Measurements from ENCODE around the gene INAFM1. TPM values are rescaled to one million over a fixed set of nuclear protein-coding genes. Genes with fewer than 3 reads are reported as not detected.
A peak's percentile ranks its signal among the peaks of the same experiment; 100 is the strongest.
"Not testable (repeated sequence)": the region's sequence is repeated elsewhere in the genome, so short reads cannot be mapped to it uniquely, and the experiment has no call there.

The INAFM1 gene
- total and polyA plus RNA-seq, 8 donors = 10.6 to 37.7 (median 15.6) TPM

GRCh38 chr19:47274891-47275761, 441 bp downstream of the INAFM1 start:
- Histone ChIP-seq H3K27me3 (no peaks in the 10 kb centered on the region), H3K27ac (peak overlapping the region in 2 of 4 donors; percentile 3 to 50), H3K9me3 (no peaks in the 10 kb centered on the region), H3K4me1 (peaks cover 0 to 12% (median 0%) of the 10 kb centered on the region in 3 donors), H3K36me3 (peaks cover 0 to 12% (median 9%) of the 10 kb centered on the region in 3 donors), H3K4me3 (peak overlapping the region; percentile 5 to 81 (median 40))
- peak in 5 of 6 donors; percentile 48 to 90 (median 67) for DNase-seq
- ATAC-seq = no peak
- FAIRE-seq = no peak
- WGBS, 2 donors = 39% methylated on average over 71 to 82 of the region's 82 CpGs
- intact Hi-C loops (cut with DNase I) = no loop called here
- no peak for TF ChIP-seq CTCF (IDR thresholded peaks at IDR 0.05)

GRCh38 chr19:47275791-47276461, 1.2 kb downstream of the INAFM1 start:
- ATAC-seq (no peak), FAIRE-seq (no peak), DNase-seq (peak in 5 of 6 donors; percentile 40 to 69 (median 48))
- H3K9me3 ChIP-seq = no peaks in the 10 kb centered on the region
- H3K36me3 ChIP-seq = peaks cover 0 to 4% (median 1%) of the 10 kb centered on the region in 3 donors
- peaks cover 0 to 12% (median 0%) of the 10 kb centered on the region in 3 donors for H3K4me1 ChIP-seq
- intact Hi-C loops (cut with DNase I) = no loop called here
- peak overlapping the region in 1 of 4 donors; percentile 81 for H3K4me3 ChIP-seq
- H3K27me3 ChIP-seq = no peaks in the 10 kb centered on the region
- TF ChIP-seq CTCF (IDR thresholded peaks at IDR 0.05) = no peak
- H3K27ac ChIP-seq = peak overlapping the region in 1 of 4 donors; percentile 12
- WGBS, 2 donors = 79 to 84% methylated on average over 13 of the region's 13 CpGs

- not testable (repeated sequence) for H3K4me3 ChIP-seq
Observed at GRCh38 chr19:47276513-47276912, 1.8 kb downstream of the INAFM1 start.

GRCh38 chr19:47280183-47280797, 5.6 kb downstream of the INAFM1 start:
- Histone ChIP-seq H3K4me3 (no peak overlapping the region), H3K27me3 (no peaks in the 10 kb centered on the region), H3K27ac (no peak overlapping the region), H3K4me1 (peaks cover 0 to 2% (median 0%) of the 10 kb centered on the region in 3 donors), H3K36me3 (no peaks in the 10 kb centered on the region), H3K9me3 (no peaks in the 10 kb centered on the region)
- 89 to 90% methylated on average over 13 of the region's 13 CpGs for WGBS, 2 donors
- intact Hi-C loops (cut with DNase I) = no loop called here
- peak in 2 of 4 donors; percentile 18 to 34 for ATAC-seq
- peak in 2 of 6 donors; percentile 50 to 56 for DNase-seq
- no peak for FAIRE-seq
- TF ChIP-seq CTCF (IDR thresholded peaks at IDR 0.05) = no peak

More at GRCh38 chr19:47276513-47276912, 1.8 kb downstream of the INAFM1 start:
- DNase-seq; H3K27ac ChIP-seq; intact Hi-C loops (cut with DNase I); H3K36me3 ChIP-seq; H3K27me3 ChIP-seq; FAIRE-seq; ATAC-seq; H3K9me3 ChIP-seq: not testable (repeated sequence)
- peaks cover 0 to 12% (median 0%) of the 10 kb centered on the region in 3 donors for H3K4me1 ChIP-seq
- 88 to 89% methylated on average over 3 of the region's 3 CpGs for WGBS, 2 donors

GRCh38 chr19:47283405-47284059, 8.8 kb downstream of the INAFM1 start:
- Histone ChIP-seq H3K4me1 (no peaks in the 10 kb centered on the region), H3K4me3 (no peak overlapping the region), H3K9me3 (no peaks in the 10 kb centered on the region), H3K27ac (no peak overlapping the region), H3K36me3 (no peaks in the 10 kb centered on the region), H3K27me3 (no peaks in the 10 kb centered on the region)
- no peak for FAIRE-seq
- intact Hi-C loops (cut with DNase I) = no loop called here
- no peak for DNase-seq
- ATAC-seq = no peak
- WGBS, 2 donors = 73 to 74% methylated on average over 10 of the region's 10 CpGs
- TF ChIP-seq CTCF (IDR thresholded peaks at IDR 0.05) = no peak

Data from pancreas (tissue), 10 donors.